Heart right ventricle (tissue), 16 donors: ENCODE data around the gene STK38L. TPM values are rescaled to one million over a fixed set of nuclear protein-coding genes. Genes with fewer than 3 reads are reported as not detected.

Experiments used
- ATAC-seq, 8 donors: fragments of 200-7000 bp; cut with Tn5 transposase; one replicate each; pipeline ENCODE4 v1.9.1; 2020; ENCODE audit warnings: mild to moderate bottlenecking in 8 of 8, moderate library complexity in 8 of 8, moderate number of reproducible peaks in 1 of 8
- DNase-seq, 2 donors: peaks; one replicate each; pipeline ENCODE4 v3.0.0-alpha.2; 2020
- H3K27ac ChIP-seq, 10 donors: fragments of 200-600 bp; sonication (generic) in 2 of 10; one replicate each; pipeline versions ENCODE4 v1.5.0 to v1.8.0; 2020 to 2022; ENCODE audit warnings: mild to moderate bottlenecking in 3 of 10
- H3K27me3 ChIP-seq, 7 donors: fragments of 200-600 bp; one replicate each; pipeline ENCODE4 v1.8.0; 2021 to 2022; ENCODE audit warnings: mild to moderate bottlenecking in 2 of 7
- H3K36me3 ChIP-seq, 9 donors: fragments of 200-600 bp; sonication (generic) in 1 of 9; one replicate each; pipeline versions ENCODE4 v1.5.0 to v1.8.0; 2020 to 2022; ENCODE audit warnings: mild to moderate bottlenecking in 2 of 9
- H3K4me1 ChIP-seq, 9 donors: fragments of 200-600 bp; sonication (generic) in 1 of 9; one replicate each; pipeline versions ENCODE4 v1.5.0 to v1.8.0; 2020 to 2022; ENCODE audit warnings: mild to moderate bottlenecking in 4 of 9
- H3K4me3 ChIP-seq, 10 donors: fragments of 200-600 bp; sonication (generic) in 2 of 10; one replicate each; pipeline versions ENCODE4 v1.5.0 to v1.8.0; 2020 to 2022; ENCODE audit warnings: mild to moderate bottlenecking in 7 of 10, moderate library complexity in 2 of 10
- H3K9me3 ChIP-seq, 11 donors: fragments of 200-600 bp in 10 of 11; sonication (generic) in 2 of 11; one replicate each; pipeline versions ENCODE4 v1.5.0 to v1.8.0; 2013 to 2022; ENCODE audit warnings: mild to moderate bottlenecking in 2 of 11, control low read depth in 1 of 11, moderate library complexity in 1 of 11
- CTCF ChIP-seq, 9 donors: fragments of 200-600 bp; sonication (generic) in 2 of 9; IDR thresholded peaks; one replicate each; pipeline versions ENCODE4 v1.5.0 to v1.8.0; 2021 to 2022; ENCODE audit warnings: antibody characterized with exemption in 9 of 9, mild to moderate bottlenecking in 5 of 9, moderate library complexity in 1 of 9
- WGBS, 2 donors: extraction: QIAGEN DNeasy Blood & Tissue Kit; methylation state at CpG; one replicate each; pipeline ENCODE4 v1.1.7; 2013; ENCODE audit warnings: inconsistent platforms in 1 of 2; 5-methylcytosine and 5-hydroxymethylcytosine counted together
- intact Hi-C, 10 donors: fragments of 100-400 bp; cut with DNase I; formaldehyde crosslinking; loops; one replicate each; pipeline versions ENCODE4 v1.11.1 to v1.14.2; 2022
- polyA plus RNA-seq, 2 donors: library from polyadenylated mRNA; stranded (reverse); fragments of 200-250 nt; gene quantifications; one replicate each; pipeline ENCODE4 v1.2.3, GENCODE V29; 2013
- total RNA-seq, 10 donors: library from RNA; stranded (reverse); fragmentation: NEBNext Ultra II Directional in 3 of 10; extraction: Animal tissue kit (Norgen Biotek cat#: 25700) in 3 of 10; gene quantifications; one replicate each; pipeline versions ENCODE4 v1.2.1 to v1.2.4, GENCODE V29; 2021 to 2023
- donor health status: Arrhythmogenic right ventricular cardiomyopathy.
- donor health status: ischemic (EF 13 %, LVEDD 7.1; RV severe dilation, severe dysfunction).
- donor health status: healthy with polysubstance abuse.
- donor health status: DM: no; HTN: yes; CAD: no.
- donor health status: DM: no; HTN: no; CAD: no.
- donor health status: ischemic (EF 25% LVEDD 6.9; RV normal size, moderate dysfunction).
- donor health status: ischemic (EF 25% LVEDD 5.7; RV mildly dilated, moderate dysfunction).
- donor health status: healthy.
- donor health status: DM: yes; HTN: yes; CAD: no.
- donor health status: Ischemic cardiomyopathy.
- donor health status: ischemic (EF 35%, LVEDD 5.7; RV mildly dilated, moderate dysfunction).
- donor health status: nonischemic (EF 11% LVEDD 7.7; RV severe dilation, severe dysfunction).
- donor health status: DM: yes; HTN: yes; CAD: no.
- donor health status: PGD.
- donor health status: ischemic (EF 29% LVEDD 5.4; RV normal size, mild dysfunction).
- donor health status: nonischemic (EF 23%, LVEDD 6.1; RV moderate dilation, normal function).

STK38L gene
- total and polyA plus RNA-seq, 12 donors: 9.5 to 165 (median 82.5) TPM

- 66 to 75% methylated on average over 2 of the region's 2 CpGs for WGBS, 2 donors
- Histone ChIP-seq H3K9me3 (no peaks in the 10 kb centered on the region), H3K27ac (no peak overlapping the region), H3K4me1 (peaks cover 0 to 4% (median 0%) of the 10 kb centered on the region in 9 donors), H3K27me3 (no peaks in the 10 kb centered on the region), H3K36me3 (no peaks in the 10 kb centered on the region), H3K4me3 (no peak overlapping the region)
- no peak for TF ChIP-seq CTCF (IDR thresholded peaks at IDR 0.05)
- intact Hi-C loops: no loop called here
- no peak for ATAC-seq
- no peak for DNase-seq
These were observed 100.2 kb downstream of the STK38L start for GRCh38 chr12:27344246-27344645.

- Histone ChIP-seq H3K27ac (no peak overlapping the region), H3K27me3 (no peaks in the 10 kb centered on the region), H3K9me3 (no peaks in the 10 kb centered on the region), H3K36me3 (no peaks in the 10 kb centered on the region), H3K4me3 (no peak overlapping the region), H3K4me1 (peaks cover 0 to 4% (median 0%) of the 10 kb centered on the region in 9 donors)
- ATAC-seq (no peak), DNase-seq (no peak)
- WGBS, 2 donors: 65 to 66% methylated on average over 3 of the region's 3 CpGs
- intact Hi-C loops: no loop called here
- no peak for TF ChIP-seq CTCF (IDR thresholded peaks at IDR 0.05)
These were observed 100.7 kb downstream of the STK38L start for GRCh38 chr12:27344760-27345159.

- Histone ChIP-seq H3K9me3 (no peaks in the 10 kb centered on the region), H3K27me3 (no peaks in the 10 kb centered on the region), H3K4me1 (peaks cover 0 to 4% (median 0%) of the 10 kb centered on the region in 9 donors), H3K4me3 (no peak overlapping the region), H3K27ac (no peak overlapping the region), H3K36me3 (no peaks in the 10 kb centered on the region)
- WGBS, 2 donors: 93 to 97% methylated on average over 4 of the region's 4 CpGs
- ATAC-seq (no peak), DNase-seq (no peak)
- no peak for TF ChIP-seq CTCF (IDR thresholded peaks at IDR 0.05)
- intact Hi-C loops: no loop called here
These were observed 101.3 kb downstream of the STK38L start for GRCh38 chr12:27345376-27345775.

GRCh38 chr12:27347779-27348178 is 103.7 kb downstream of the STK38L start:
- H3K4me3 ChIP-seq: no peak overlapping the region

More at GRCh38 chr12:27347779-27348178, 103.7 kb downstream of the STK38L start:
- DNase-seq (no peak), ATAC-seq (no peak)
- H3K27ac ChIP-seq: no peak overlapping the region
- H3K9me3 ChIP-seq: no peaks in the 10 kb centered on the region
- no peaks in the 10 kb centered on the region for H3K27me3 ChIP-seq
- peaks cover 0 to 4% (median 0%) of the 10 kb centered on the region in 9 donors for H3K4me1 ChIP-seq
- 65 to 72% methylated on average over 2 of the region's 2 CpGs for WGBS, 2 donors
- no peak for TF ChIP-seq CTCF (IDR thresholded peaks at IDR 0.05)
- H3K36me3 ChIP-seq: no peaks in the 10 kb centered on the region
- intact Hi-C loops: no loop called here
